NOMO-1 (cell line): ENCODE results near the gene C4BPB.

ENCODE experiments used
- DNase-seq, 2 experiments: peaks; one replicate each; lab custom pipeline; 2025; ENCODE audit not compliant: unreplicated experiment in 2 of 2; lab: John Stamatoyannopoulos, UW

C4BPB gene

DNA sequence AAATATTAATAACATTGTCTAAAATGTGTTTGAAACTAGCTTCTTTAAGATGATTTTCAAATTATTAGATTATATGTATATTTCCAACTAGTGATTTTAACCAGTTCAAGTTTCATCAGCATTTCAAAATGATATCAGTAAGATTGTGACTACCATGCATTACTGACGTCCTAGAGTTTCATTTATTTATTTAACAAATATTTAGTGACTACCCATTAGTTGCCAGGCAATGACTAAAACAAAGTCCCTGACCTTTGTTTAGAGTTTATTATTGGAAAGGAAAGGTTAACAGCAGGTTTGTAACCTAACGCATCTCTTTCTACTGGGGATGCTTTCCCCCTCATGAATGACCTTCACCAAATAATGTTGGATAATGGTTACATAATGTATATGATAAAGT, 7.6 kb upstream of the C4BPB start:
- no peak for DNase-seq

DNA sequence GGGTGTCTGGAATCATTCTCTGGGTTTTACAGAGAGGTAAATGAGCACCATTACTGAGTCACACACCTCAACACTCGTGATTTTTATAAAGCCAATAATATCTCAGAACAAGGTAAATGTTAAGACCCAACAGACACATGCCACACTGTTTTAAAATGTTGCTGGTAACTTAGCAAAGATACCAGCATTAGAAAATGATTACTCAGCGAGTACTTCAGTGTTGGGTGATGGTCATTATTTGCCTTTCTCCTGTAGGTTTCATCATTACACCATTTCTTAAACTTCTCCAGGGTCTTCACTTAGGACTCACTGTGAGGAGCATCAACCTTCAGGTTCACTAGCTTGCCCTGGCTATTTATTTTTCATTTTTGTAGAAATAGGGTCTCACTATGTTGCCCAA, 6.9 kb upstream of the C4BPB start:
- no peak for DNase-seq

DNA sequence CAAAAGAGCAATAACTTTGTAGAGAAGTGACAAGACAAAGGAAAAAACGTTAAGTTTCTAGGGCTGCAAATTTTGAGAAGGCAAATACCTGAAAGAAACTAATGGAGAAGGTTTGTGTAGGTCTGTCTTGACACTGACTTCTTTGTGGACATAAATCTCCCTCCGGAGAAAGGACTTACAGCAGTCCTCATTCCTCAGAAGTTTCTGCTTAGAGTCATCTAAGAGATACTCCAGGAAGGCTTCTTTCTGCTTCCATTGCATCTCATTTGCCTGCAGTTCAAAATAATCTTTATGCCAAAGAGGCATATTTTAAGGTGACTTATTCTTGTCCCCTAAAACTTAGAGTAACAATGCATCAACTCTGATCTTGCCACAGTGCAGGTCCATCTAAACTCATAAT, 4.4 kb upstream of the C4BPB start:
- DNase-seq: no peak

DNA sequence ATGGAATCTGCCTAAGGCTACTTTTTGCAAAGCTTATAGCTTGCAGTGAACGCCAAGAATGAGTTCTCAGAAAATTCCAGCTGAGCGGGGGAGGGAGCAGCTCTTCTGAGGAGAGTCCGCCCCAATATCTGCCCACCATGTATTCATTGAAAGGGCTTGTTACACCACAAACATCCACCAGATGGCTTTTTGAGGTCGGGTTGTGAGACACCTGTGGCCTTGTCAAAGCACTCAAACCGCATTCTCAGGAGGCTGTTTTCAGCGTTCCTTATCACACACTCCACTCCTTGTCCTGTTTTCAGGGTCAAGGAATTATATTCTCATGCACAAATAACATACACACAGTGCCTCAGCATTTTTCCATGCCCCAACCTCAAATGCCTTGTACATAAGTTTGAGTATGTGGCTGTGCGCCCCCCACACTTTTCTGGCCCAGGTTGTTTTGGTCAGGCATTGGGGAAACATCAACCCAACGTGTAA, 3.9 kb upstream of the C4BPB start:
- peak; percentile 29 to 34 for DNase-seq

DNA sequence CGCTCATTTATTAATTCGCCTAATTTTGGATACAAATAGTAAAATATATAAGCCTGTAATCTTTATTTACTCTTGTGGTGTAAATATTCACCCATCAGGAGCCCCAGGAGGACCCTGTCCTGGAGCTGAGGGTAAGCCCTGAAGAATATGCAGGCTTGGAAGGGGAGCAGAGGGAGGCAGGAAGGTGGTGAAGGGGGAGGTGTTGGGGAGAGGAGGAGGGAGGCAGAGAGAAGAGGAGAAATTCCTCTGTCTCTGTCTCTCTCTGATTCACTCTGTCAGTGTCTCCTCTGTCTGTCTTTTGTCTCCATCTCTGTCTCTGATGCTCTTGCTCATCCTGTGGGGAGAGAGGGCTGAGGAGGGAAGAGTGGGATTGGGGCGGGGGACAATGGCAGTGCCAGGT, 2.8 kb upstream of the C4BPB start:
- no peak for DNase-seq

DNA sequence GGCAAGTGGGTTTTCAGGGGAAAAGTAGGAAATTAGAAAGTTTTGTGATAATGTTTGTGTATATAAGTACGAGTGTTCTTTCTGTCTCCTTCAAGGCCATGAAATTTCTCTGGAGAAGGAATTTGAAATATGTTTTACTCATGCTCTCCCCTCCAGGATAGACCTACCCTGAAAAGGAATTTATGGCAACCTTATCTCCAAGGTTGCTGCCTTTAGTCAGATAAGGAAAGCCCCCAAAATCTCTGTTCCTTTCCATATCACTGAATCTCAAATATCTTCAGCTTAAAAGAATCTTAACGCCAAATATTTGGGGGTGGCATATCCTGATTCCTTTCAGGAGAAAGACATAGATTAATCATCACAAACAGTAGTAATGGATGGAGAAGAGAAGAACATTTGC, 499 bp upstream of the C4BPB start:
- DNase-seq: no peak

DNA sequence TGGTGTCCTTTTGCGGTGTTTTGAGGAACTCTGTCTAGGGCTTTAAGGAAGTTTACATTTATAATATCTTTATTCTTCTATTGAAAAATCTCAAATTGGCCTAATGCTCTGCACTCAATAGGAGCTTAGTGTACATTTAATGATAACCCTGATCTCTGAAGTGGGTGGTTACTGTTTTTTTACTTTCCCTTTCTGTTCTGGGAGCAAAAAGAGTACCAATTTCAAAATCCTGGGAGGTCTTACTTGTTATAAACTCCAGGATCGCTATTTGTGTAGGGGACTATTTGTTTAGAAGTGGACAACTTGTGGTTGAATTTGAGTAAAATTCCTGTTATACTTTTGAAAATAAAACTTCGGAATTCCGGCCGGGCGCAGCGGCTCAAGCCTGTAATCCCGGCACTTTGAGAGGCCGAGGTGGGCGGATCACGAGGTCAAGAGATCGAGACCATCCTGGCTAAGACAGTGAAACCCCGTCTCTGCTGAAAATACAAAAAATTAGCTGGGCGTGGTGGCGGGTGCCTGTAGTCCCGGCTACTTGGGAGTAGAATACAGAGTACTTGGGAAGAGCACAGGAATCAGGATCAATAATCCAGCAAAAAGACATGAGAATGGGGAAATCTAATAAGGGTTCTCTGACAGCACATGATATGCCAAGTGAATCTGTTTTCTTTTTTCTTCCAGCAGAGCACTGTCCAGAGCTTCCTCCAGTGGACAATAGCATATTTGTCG, 1.1 kb downstream of the C4BPB start:
- no peak for DNase-seq

DNA sequence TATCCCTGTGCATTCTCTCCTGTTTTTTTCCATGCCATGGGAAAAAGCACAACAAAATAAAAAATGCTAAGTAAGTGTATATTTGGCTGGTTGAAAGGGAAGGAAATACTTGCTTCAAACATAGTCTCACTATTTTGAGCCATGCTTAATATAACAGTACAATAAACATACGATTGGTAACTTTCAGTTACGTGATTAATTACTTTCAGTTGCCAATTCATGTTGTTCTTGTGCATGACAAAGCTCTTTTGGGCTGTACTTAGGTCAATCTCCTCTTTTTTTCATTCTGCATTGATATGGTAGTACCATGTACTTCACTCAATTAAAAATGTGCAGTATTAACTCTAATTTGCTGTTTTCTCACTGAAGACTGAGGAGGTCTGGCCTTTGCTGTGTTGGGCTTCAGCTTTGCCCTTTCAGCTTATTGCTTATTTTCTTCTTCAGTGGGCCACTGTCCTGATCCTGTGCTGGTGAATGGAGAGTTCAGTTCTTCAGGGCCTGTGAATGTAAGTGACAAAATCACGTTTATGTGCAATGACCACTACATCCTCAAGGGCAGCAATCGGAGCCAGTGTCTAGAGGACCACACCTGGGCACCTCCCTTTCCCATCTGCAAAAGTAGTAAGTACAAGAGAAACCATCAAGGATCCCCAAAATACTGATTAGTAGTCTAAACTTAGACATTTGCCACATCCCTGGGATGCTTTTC, 2.7 kb downstream of the C4BPB start:
- DNase-seq: no peak

DNA sequence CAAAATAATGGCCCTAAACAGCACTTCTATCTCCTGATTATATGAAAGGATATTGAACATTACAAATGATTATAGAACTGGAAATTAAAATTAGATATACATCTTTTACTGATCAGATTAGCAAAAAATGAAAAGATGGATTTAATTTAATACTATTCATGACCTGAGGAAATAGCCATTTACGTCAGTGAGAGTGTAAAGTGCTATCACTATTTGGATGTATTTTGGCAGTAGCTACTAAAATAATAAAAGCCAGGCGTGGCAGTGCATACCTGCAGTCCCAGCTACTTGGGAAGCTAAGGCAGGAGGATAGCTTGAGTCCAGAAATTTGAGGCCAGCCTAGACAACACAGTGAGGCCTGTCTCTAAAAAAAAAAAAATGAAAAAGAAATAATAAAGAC, 5.3 kb downstream of the C4BPB start:
- DNase-seq: no peak

DNA sequence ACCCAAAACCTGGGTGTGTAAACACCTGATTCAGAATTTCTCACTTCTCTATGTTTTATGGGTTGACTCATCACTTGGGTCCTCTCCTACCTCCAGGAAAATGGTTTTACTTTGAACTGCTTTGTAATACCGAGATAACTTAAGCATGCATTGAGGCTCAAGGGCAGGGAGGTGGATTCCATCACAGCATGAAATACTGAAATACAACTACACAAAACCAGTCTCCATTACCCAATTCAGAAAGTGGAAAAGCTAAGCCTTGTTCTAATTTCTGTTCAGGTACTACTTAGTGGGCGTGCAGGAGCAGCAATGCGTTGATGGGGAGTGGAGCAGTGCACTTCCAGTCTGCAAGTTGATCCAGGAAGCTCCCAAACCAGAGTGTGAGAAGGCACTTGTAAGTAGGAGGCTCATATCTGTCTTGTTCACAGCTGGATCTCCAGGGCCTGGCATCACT, 9.2 kb downstream of the C4BPB start:
- DNase-seq: no peak

DNA sequence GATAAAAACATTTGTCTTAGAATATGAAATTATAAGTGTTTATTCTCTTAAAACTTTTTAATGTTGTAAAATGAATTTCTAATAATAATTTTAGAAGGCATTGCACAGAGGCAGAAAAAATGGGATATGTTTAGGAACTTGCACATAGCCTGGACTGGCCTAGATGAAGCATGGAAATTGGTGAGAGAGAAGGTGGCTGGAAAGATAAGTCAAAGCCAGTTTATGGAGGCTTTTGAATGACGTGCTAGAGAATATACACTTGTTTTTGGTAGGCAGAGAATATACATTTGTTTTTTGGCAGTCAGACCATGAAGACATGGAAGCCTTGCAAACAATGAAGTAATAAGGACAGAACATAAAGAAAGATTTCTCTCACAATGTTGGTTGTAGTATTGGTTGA, 13.1 kb downstream of the C4BPB start:
- no peak for DNase-seq

DNA sequence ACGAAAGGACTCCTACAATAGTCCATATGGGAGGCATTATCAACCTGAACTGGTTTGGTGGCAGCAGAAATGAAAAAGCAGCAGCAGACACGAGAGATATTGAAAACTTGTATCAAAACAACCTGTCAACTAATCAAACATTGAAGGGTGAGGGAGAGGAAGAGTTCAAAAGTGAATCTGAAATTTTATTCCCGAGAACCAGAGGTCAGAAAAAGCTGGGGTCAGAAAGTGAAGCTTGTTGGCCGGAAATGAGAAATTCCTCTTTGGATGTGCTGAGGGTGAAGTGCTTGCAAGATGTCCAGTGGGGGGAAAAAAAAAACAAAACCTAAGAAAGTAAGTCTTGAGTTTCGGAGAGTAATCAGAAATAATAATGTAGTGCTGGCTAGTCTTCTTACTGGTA, 13.5 kb downstream of the C4BPB start:
- DNase-seq: no peak

DNA sequence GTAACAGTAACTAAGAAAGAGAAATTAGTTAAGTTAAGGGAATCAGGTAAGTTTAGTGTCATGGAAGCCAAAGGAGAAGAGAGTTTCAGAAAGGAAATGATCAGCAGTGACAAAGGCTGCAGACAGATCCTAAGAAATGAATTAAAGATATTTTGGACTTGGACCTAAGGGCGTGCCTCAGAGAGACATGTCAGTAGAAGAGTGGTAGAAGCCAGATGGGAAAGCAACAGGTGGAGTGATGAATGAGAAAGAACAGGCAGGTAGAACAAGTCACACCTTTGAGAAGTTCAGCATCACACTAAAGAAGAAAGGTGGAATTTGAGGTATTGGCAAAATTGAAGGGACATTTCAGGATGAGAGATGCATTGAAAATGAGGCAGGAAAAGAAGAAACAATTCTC, 14.0 kb downstream of the C4BPB start:
- no peak for DNase-seq

DNA sequence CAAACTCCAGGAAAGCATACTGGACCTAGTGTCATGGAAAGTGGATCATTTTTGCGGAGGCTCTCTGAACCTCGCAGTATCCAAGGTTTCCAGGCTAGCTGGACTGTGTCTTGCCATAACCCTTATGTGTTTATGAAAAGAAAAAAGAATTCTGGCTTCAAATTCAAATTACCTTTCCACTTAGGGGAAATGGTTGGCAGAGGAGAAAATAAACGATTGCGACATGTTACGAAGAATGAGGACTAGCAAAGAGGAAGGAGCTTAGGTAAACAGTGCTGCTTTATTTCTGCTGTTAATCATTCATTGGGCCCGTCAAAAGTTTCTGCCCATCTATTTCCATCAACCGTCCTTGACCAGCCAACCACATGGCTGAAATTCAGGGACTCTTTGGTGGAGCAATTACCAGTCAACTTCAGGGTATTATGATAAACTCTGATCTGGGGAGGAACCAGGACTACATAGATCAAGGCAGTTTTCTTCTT, 15.3 kb downstream of the C4BPB start, which contains the start of gene C4BPA:
Gene C4BPA (plus strand): TSS at position 342 of the 482 bp plus-strand sequence. CDS start 8,793 bp downstream, outside the sequence.
- peak; percentile 67 to 83 for DNase-seq

DNA sequence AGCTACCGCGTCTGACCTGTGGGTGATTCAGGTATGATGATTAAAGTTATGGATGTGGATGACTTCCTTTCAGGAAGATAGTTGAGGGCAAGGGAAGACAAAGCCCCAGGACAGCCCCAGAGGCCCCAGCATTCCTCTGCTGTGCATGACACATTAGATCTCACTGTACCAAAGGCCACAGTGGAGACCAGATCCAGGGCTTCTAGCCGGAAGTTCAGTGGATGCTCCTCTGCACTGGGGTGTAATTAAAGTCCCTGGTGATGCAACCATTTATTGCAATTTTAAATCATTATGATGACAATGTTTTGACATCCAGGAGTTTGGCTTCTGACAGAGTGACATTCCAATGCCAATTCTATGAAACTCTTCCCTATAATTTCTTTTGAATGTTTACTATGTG, 20.3 kb downstream of the C4BPB start:
- DNase-seq: no peak

DNA sequence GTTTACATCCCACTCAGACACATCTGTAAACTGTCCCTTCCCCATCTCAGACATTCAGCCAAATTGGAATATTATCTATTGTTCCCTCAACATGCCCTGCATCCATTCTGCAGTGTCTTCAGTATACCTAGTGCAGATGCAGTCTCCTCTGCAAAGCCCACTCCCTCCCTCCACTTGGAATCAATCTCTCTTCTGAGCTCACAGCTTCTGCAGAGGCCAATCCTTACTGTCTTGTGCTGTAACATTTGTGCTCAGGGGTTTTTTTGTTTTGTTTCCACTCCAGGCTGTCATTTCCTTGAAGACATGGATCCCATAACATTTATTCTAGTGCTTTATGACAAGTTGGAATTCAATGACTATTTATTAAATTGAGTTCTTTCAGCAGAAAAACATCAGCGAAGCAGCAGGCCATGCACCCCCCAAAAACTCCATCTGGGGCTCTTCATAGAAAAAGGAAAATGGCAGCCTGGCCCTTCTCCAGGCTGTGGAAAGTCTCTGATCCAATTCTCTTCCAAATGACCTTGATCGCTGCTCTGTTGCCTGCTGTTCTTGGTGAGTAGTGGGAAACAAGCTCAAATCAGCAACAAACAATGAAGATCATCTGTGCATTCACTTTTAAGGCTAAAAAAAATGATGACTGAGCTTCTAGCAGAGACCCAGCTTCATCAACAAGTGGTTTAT, 24.1 kb downstream of the C4BPB start:
- no peak for DNase-seq

DNA sequence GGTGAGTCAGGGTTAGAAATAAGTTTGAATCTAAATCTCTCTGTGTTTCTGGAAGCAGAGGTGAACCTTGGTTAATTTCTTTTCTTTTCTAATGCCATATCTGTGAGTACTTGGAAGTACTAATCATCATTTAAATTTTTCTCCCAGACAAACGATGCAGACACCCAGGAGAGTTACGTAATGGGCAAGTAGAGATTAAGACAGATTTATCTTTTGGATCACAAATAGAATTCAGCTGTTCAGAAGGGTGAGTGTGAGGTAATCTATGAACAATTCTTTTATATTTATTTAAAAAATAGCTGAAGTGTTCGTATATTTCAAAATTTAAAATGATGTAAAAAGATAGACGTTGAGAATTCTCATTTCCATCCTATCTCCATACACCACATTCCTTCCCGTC, 26.6 kb downstream of the C4BPB start:
- DNase-seq: no peak

DNA sequence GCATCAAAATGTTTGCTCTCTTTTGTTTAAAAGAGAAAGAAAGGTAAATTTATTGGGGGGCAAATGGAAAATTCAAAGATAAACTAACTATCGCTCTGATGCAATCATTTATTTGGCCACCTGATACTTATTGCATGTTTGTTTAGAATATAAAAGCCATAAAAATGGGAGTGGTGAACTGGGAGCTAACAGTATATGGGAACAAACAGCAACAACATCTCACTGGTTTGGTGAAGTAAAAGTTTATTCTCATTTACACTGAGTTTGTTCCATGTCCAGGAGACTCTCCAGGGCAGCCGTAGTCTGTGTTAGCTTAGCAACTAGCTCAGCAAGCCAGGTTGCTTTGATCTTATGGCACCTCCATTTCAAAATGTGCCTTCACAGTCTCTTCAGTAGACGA, 35.7 kb downstream of the C4BPB start:
- no peak for DNase-seq

DNA sequence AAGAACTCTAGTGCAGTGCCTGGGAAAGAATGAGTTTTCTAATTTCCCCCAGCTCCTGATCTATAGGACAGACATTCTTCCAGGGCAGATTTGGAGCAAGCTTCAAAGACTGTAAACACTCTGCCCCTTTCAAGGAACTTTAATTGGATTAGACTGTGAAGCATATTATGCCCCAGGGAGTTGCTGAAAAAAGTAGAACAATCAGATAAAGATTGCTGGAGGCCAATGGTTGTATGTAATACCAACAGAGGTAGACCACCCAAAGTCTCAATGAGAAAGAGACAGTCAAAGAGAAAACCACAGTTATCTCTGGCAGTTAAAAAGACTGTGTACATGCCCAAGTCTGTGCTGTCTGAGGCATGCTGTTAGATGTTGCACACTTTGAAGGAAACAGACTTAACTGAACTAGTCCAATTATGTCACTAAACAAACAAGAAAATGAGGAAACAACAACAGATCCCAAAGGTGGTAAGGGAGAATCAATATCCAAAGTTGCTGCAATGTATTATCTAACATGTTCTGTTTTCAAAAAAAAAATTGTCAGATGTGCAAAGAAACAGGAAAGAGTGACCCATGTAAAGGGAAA, 39.8 kb downstream of the C4BPB start:
- no peak for DNase-seq

DNA sequence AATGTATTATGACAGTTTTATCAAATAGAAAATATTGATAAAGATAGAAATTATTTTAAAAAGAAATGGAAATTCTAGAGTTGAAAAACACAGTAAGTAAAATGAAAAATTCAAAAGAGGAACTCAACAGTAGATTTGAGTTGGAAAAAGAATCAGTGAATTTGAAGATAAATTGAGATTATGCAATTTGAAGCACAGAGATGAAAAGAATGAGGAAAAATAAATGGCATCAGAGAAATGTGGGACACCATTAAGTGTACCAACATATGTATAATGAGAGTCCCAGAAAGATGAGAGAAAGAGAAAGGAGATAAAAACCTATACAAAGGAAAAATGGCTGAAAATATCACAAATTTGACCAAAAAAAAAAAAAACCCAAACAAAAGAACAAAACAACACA, 40.4 kb downstream of the C4BPB start:
- no peak for DNase-seq
